ENCODE measurements around the gene OR10Z1. TPM values are rescaled to one million over a fixed set of nuclear protein-coding genes. Genes with fewer than 3 reads are reported as not detected.

The OR10Z1 gene
- total RNA-seq, 1 donor from 2014 or later: not detected

Other genes with a start within 250 kb of the OR10Z1 start
- gene OR10T2, start 205.8 kb upstream of the OR10Z1 start, total RNA-seq: not detected in 2 replicates
- gene OR10K2, start 179.0 kb upstream of the OR10Z1 start, total RNA-seq: not detected in 2 replicates
- not detected in 2 replicates for gene OR10K1, start 143.4 kb upstream of the OR10Z1 start, total RNA-seq
- gene OR10R2, start 133.0 kb upstream of the OR10Z1 start, total RNA-seq: not detected in 2 replicates
- gene OR6Y1, start 50.9 kb upstream of the OR10Z1 start, total RNA-seq: not detected in 2 replicates
- not detected in 2 replicates for gene OR6P1, start 34.7 kb upstream of the OR10Z1 start, total RNA-seq
- gene OR10X1, start 25.4 kb upstream of the OR10Z1 start, total RNA-seq: not detected in 2 replicates
- gene SPTA1, start 81.4 kb downstream of the OR10Z1 start, total RNA-seq: not detected in 2 replicates
- not detected in 2 replicates for gene OR6K2, start 95.4 kb downstream of the OR10Z1 start, total RNA-seq
- gene OR6K3, start 115.5 kb downstream of the OR10Z1 start, total RNA-seq: not detected in 2 replicates
- not detected in 2 replicates for gene OR6K6, start 149.5 kb downstream of the OR10Z1 start, total RNA-seq
- gene OR6N1, start 166.9 kb downstream of the OR10Z1 start, total RNA-seq: not detected in 2 replicates
- not detected in 2 replicates for gene OR6N2, start 175.9 kb downstream of the OR10Z1 start, total RNA-seq
- not detected in 2 replicates for gene MNDA, start 226.1 kb downstream of the OR10Z1 start, total RNA-seq

Measured in myocyte (in vitro differentiated cells).